Left lung (tissue), 10 donors: ENCODE data around the gene SLC38A2. TPM values are rescaled to one million over a fixed set of nuclear protein-coding genes. Genes with fewer than 3 reads are reported as not detected.

Source experiments
- ATAC-seq: fragments of 200-7000 bp; cut with Tn5 transposase; one replicate; pipeline ENCODE4 v1.9.1; 2020; ENCODE audit warnings: moderate library complexity
- DNase-seq, 4 donors: peaks; one replicate each; pipeline ENCODE4 v3.0.0-alpha.2; 2013 to 2020
- H3K27ac ChIP-seq, 2 donors: fragments of 200-600 bp; sonication (generic) in 1 of 2; one replicate each; pipeline versions ENCODE4 v1.5.0 to v1.8.0; 2020 to 2021
- H3K27me3 ChIP-seq, 2 donors: fragments of 200-600 bp; sonication (generic) in 1 of 2; one replicate each; pipeline versions ENCODE4 v1.5.0 to v1.8.0; 2020 to 2021
- H3K36me3 ChIP-seq, 2 donors: fragments of 200-600 bp; sonication (generic) in 1 of 2; one replicate each; pipeline versions ENCODE4 v1.5.0 to v1.8.0; 2020 to 2021
- H3K4me1 ChIP-seq, 2 donors: fragments of 200-600 bp; one replicate each; pipeline ENCODE4 v1.8.0; 2021
- H3K4me3 ChIP-seq, 2 donors: fragments of 200-600 bp; sonication (generic) in 1 of 2; one replicate each; pipeline versions ENCODE4 v1.5.0 to v1.8.0; 2020 to 2021; ENCODE audit warnings: mild to moderate bottlenecking in 1 of 2
- H3K9me3 ChIP-seq, 2 donors: fragments of 200-600 bp; sonication (generic) in 1 of 2; one replicate each; pipeline versions ENCODE4 v1.5.0 to v1.8.0; 2020 to 2021
- CTCF ChIP-seq, 2 donors: fragments of 200-600 bp; sonication (generic) in 1 of 2; IDR thresholded peaks; one replicate each; pipeline versions ENCODE4 v1.5.0 to v1.8.0; 2021; ENCODE audit warnings: antibody characterized with exemption in 2 of 2
- intact Hi-C, 2 donors: fragments of 100-400 bp; cut with DNase I; formaldehyde crosslinking; loops; one replicate each; pipeline versions ENCODE4 v1.11.2 to v1.14.2; 2022
- polyA plus RNA-seq, 6 donors: library from polyadenylated mRNA; unstranded; fragments of 120-200 nt; gene quantifications; one replicate each; pipeline ENCODE4 v1.2.1, GENCODE V29; 2013; ENCODE audit not compliant: insufficient read length in 6 of 6
- total RNA-seq, 2 donors: library from RNA; stranded (reverse); fragmentation: NEBNext Ultra II Directional; extraction: Animal tissue kit (Norgen Biotek cat#: 25700); gene quantifications; one replicate each; pipeline ENCODE4 v1.2.1, GENCODE V29; 2021
- donor health status: DM: no; HTN: yes; CAD: no.
- donor health status: DM: no; HTN: no; CAD: no.

The SLC38A2 gene
- total and polyA plus RNA-seq, 8 donors, result 154 to 270 (median 183) TPM

GRCh38 chr12:46389031-46389616, 16.6 kb upstream of the SLC38A2 start:
- Histone ChIP-seq H3K4me1 (peaks cover 43 to 58% of the 10 kb centered on the region in 2 donors), H3K27me3 (no peaks in the 10 kb centered on the region), H3K36me3 (no peaks in the 10 kb centered on the region), H3K9me3 (no peaks in the 10 kb centered on the region), H3K4me3 (no peak overlapping the region), H3K27ac (peak overlapping the region; percentile 11 to 70)
- ATAC-seq, result no peak
- peak in 2 of 4 donors; percentile 56 to 60 for DNase-seq
- no peak for TF ChIP-seq CTCF (IDR thresholded peaks at IDR 0.05)
- intact Hi-C loops, result no loop called here

- H3K4me1 ChIP-seq, result peaks cover 43 to 59% of the 10 kb centered on the region in 2 donors
- no peak for TF ChIP-seq CTCF (IDR thresholded peaks at IDR 0.05)
Measured at GRCh38 chr12:46388427-46389021, 16.0 kb upstream of the SLC38A2 start.

GRCh38 chr12:46387670-46388069, 15.1 kb upstream of the SLC38A2 start:
- peaks cover 44 to 61% of the 10 kb centered on the region in 2 donors for H3K4me1 ChIP-seq
- intact Hi-C loops, result no loop called here
- no peak for TF ChIP-seq CTCF (IDR thresholded peaks at IDR 0.05)
- no peaks in the 10 kb centered on the region for H3K36me3 ChIP-seq
- no peaks in the 10 kb centered on the region for H3K9me3 ChIP-seq
- peak overlapping the region; percentile 38 to 70 for H3K27ac ChIP-seq
- no peak overlapping the region for H3K4me3 ChIP-seq
- H3K27me3 ChIP-seq, result no peaks in the 10 kb centered on the region
- no peak for DNase-seq
- ATAC-seq, result no peak

More at GRCh38 chr12:46388427-46389021, 16.0 kb upstream of the SLC38A2 start:
- Histone ChIP-seq H3K27ac (peak overlapping the region; percentile 38 to 70), H3K4me3 (no peak overlapping the region), H3K9me3 (no peaks in the 10 kb centered on the region), H3K27me3 (no peaks in the 10 kb centered on the region), H3K36me3 (no peaks in the 10 kb centered on the region)
- intact Hi-C loops, result no loop called here
- DNase-seq, result no peak
- ATAC-seq, result no peak

- intact Hi-C loops, result no loop called here
- no peaks in the 10 kb centered on the region for H3K27me3 ChIP-seq
- no peaks in the 10 kb centered on the region for H3K36me3 ChIP-seq
- H3K27ac ChIP-seq, result peak overlapping the region; percentile 38 to 70
- peaks cover 50 to 66% of the 10 kb centered on the region in 2 donors for H3K4me1 ChIP-seq
- H3K9me3 ChIP-seq, result no peaks in the 10 kb centered on the region
- ATAC-seq (no peak), DNase-seq (peak in 2 of 4 donors; percentile 59 to 64)
- peak overlapping the region in 1 of 2 donors; percentile 14 for H3K4me3 ChIP-seq
- no peak for TF ChIP-seq CTCF (IDR thresholded peaks at IDR 0.05)
Measured at GRCh38 chr12:46386877-46387629, 14.5 kb upstream of the SLC38A2 start.

- intact Hi-C loops, result no loop called here
Measured at GRCh38 chr12:46386360-46386867, 13.8 kb upstream of the SLC38A2 start.

More at GRCh38 chr12:46386360-46386867, 13.8 kb upstream of the SLC38A2 start:
- TF ChIP-seq CTCF (IDR thresholded peaks at IDR 0.05), result no peak
- Histone ChIP-seq H3K36me3 (no peaks in the 10 kb centered on the region), H3K4me1 (peaks cover 50 to 62% of the 10 kb centered on the region in 2 donors), H3K9me3 (no peaks in the 10 kb centered on the region), H3K4me3 (no peak overlapping the region), H3K27me3 (no peaks in the 10 kb centered on the region), H3K27ac (peak overlapping the region; percentile 38 to 70)
- DNase-seq (peak in 2 of 4 donors; percentile 59 to 70), ATAC-seq (no peak)
